Dermis microvascular lymphatic vessel endothelial cell (primary cell): ENCODE data around the gene KIF26B. TPM values are rescaled to one million over a fixed set of nuclear protein-coding genes. Genes with fewer than 3 reads are reported as not detected.

Experiments used
- DNase-seq, 2 donors: peaks; one replicate each; pipeline versions ENCODE4 v3.0.0 to v3.0.0-alpha.2; 2010; ENCODE audit warnings: low read depth in 2 of 2
- total RNA-seq: library from RNA; depleted of rRNA; stranded (reverse); fragments of >200 nt; gene quantifications from 2 replicates; pipeline ENCODE4 v1.2.1, GENCODE V29; 2014

Gene KIF26B
- total RNA-seq, 1 donor from 2014 or later, result 1.3 TPM

DNA sequence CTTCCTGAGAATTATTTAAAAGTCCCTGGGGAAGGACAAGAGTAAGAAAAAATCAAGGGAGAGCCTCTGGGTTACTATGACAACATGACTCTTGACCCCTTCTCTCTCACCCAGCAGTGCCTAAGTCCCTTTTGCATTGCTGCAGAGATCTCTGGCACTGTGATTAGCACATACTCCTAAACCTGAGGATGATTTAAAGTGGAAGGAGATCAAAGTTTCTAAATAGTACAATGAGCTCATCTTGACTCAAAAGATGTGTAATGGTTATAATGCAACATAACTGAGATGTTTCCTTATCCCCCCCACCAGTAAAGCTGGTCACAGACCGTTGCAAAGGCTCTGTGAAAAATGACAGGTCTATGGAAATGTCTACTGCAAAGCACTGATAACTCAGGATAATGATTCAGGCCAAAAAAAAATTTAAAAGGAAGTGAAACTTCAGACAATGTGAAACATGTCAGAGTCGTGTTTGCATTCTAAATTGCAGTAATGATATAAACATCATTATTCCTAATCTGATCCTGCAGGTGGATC, 519.2 kb downstream of the KIF26B start:
- no peak for DNase-seq

DNA sequence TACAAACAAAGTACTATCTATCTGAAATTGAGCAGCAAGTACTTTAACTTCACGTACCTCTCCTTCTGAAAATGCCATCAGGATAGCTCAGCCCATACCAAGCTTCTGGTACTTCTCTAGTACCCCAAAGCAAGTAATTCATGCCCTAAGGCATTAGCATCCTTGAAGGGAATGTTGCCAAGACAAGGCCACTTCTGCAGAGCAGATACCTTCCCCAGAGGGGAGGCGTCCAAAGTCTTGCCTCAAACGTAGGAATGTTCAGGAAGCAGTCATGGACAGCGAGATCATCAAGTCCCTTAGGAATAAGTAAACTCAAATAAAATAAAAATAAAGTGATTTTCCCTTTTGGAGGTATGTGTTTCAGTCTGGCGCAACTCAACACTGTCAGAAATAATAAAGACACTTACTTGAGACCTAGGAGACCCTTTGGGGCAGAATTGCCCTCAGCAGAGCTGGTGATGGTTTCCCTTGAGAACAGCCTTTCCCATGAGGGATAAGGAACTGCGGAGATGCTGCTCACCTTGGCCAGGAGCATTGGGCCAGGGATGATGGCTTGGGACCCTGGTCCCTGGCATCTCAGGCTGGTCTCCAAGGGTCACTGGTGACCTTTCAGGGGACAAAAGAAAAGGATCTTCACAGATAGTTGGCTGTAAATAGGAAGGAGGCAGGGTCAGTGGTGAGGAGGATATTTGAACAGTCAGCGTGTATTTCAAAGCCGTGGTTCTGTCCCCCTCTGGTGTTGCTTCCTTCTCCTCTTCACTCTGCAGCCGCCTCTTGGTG, 522.9 kb downstream of the KIF26B start:
- DNase-seq, result no peak

DNA sequence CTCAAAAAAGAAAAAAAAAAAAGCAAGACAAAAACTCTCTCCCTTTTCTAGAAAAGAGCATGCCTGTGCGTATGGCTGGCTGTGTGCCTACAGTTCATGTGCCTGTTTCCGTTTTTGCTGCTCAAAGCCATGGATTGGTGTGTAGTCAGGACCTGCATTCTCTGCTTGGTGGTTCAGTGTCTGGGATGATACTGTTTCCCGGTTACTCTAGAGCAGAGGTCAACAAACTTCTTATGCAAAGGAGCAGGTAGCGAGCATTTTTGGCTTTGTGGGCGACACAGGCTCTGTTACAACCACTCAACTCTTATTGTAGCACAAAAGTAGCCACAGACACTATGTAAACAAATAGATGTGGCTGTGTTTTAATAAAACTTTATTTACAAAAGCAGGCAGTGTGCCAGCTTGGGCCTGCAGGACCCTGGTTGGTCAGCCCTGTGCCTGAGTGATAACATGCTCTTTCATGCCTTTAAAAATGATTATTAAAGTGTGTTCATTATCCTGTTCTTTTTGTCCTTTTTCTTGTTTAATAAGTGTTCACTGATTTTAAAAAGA, 524.2 kb downstream of the KIF26B start:
- no peak for DNase-seq

DNA sequence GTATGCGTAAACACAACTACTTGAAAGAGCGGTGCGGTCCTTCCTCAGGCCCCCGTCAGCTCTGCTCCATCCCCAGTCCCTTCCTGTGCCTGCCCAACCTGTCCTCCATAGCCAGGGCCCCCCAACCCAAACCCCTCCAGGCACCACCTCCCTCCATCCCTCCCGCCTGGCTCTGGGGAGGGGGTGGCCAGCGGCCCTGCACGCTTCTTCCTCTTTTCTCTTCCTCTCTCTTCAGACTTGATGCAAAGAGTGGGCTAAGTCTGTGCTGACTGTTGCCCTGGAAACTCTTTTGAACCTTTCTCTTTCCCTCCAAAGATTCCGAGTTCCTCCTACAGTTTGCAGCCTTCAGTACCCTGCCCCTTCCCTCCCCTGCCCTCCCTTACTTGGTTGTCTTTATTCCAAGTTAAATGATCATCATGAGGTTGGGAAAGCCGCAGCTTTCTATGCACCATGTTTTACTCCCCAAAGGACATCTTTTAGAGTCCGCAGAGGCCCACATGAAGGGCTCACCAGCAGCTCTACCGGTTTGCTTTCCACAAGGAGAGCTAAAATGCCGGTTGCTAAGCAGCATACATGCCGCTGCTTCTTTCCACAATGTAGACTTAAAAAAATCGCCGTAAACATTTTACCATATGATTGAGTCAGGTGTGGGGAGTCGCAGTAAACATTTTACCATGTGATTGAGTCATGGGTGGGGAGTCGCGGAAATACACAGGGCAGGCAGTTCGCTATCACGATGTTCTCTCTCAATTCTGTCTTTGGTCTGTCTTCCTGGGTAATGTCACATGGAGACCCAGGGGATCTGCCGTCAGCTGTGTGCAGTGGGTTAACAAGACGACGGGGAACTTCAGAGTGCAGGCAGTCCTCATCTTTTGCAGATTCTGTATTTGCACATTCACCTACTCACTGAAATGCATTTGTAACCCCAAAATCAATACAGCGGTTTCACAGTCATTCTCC, 525.3 kb downstream of the KIF26B start:
- DNase-seq, result no peak

DNA sequence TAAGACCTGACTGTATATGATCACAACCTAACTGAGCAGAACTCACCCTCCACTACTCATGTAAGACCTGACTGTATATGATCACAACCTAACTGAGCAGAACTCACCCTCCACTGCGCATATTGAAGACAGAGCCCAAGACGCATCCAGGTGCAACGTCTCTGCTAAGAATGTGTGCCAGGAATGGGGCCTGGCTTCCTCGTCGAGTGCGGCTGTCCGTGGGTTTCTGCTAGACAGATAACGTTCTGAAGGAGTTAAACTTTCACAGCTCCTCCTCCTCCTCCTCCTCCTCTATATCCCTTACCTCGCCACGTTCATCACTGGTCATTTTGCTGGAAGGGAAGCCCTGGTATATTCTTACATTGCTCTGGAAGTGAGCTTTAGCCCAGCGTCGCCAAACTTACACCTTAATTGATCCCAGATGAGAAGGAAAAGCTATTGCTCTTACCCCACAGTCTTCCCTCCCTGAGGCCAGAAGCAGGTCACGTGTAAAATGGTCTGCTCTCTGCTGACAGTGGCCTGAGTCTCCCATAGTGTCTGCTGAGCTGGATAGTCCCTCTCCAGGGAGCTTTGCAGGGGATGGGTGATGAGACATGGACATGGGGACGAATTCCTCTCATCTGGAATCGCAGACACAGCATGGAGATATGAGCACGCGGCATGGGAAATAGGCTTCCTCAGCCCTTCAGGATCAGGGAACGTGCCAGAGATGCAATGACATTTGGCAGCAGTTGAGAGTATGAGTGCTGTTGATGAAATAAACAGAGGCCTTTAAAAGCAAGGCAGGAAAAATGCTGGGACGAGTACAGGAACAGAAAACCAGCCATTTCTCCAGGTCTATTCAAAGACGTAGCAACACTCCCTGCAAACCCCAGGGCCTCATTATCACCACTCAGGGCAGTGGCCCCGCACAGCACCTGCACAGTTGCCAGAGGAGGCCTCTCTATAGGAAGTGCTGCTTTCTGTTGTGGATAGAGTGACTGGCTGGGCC, 528.1 kb downstream of the KIF26B start:
- no peak for DNase-seq

DNA sequence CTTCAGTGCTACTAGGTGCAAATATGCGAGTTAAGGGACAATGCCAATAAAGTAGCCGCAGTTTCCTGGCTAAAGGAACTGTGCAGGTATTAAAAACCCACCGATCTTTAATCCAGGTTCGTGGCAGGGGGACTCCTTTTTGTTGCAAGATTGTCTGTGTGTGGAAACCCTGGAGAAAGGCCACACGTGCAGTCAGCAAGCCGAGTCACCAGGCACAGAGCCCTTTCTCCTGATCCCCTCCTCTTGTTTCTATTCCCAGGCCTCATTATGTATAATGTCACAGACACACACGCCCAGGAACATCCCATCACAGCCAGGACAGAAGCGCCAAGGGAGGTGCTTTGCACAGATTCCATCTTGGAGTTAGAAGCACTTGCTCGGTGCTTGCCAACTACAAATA, 528.9 kb downstream of the KIF26B start:
- no peak for DNase-seq

DNA sequence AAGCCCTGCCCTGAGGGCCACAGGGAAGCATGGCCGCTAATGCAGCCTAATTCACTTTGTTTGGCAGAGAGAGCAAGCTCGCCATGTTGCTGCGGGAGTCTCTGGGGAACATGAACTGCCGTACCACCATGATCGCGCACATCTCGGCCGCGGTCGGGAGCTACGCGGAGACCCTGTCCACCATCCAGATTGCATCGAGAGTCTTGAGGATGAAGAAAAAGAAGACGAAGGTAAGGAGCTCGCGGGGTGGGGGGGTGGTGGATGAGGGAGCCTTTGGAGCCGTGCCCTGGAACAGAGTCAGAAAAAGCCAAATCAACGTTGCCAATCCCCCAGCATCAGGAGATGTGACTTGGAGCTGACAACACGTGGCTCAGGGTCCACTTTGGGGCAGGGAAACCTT, 529.4 kb downstream of the KIF26B start:
- DNase-seq, result no peak

DNA sequence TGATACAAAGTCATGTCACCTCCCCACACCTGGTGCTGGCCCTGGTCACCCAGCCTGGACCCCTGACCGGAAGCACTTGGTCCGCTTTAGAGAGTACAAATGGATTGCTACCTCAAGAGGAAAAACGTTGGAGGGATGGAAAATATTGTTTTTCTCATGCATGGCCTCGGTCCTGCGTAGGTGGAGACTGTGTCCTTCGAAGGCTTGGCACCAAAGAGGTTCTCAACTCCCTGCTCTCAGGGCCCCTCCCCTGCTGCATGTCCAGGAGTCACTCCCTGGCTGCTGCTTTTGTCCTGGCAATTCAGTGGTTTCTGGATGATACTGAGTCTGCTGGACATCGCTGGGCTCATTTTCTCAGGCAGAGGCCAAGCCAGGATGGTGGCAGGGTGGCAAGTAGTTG, 529.8 kb downstream of the KIF26B start:
- DNase-seq, result no peak

DNA sequence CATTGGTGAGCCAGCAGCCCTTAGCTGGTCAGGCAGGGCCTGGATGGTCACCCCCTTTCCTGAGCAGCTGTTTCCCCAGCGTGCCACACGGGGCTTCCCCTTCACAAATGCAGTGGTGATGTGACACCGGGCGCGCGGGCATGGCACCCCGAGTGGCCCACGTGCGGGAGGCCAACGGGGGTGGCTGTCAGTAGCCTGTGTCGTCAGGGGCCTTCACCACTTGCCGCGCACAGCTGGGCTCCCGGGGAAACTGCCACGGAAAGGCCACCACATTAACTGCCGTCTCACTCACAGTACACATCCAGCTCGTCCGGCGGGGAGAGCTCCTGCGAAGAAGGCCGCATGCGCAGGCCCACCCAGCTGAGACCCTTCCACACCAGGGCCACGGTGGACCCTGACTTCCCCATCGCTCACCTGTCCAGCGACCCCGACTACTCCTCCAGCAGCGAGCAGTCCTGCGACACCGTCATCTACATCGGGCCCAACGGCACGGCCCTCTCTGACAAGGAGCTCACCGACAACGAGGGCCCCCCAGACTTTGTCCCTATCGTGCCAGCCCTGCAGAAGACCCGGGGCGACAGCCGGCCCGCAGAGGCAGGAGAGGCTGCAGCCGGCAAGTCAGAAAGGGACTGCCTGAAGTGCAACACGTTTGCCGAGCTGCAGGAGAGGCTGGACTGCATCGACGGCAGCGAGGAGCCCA, 530.5 kb downstream of the KIF26B start:
- no peak for DNase-seq

DNA sequence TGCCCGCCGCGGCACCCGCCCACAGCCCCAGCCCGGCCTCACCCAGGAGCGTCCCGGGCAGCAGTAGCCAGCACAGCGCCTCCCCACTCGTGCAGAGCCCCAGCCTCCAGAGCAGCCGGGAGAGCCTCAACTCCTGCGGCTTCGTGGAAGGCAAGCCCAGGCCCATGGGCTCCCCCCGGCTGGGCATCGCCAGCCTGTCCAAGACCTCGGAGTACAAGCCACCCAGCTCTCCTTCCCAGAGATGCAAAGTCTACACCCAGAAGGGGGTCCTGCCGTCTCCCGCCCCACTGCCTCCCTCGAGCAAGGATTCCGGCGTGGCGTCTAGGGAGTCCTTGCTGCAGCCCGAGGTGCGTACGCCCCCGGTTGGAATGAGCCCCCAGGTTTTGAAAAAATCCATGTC, 531.2 kb downstream of the KIF26B start:
- no peak for DNase-seq

DNA sequence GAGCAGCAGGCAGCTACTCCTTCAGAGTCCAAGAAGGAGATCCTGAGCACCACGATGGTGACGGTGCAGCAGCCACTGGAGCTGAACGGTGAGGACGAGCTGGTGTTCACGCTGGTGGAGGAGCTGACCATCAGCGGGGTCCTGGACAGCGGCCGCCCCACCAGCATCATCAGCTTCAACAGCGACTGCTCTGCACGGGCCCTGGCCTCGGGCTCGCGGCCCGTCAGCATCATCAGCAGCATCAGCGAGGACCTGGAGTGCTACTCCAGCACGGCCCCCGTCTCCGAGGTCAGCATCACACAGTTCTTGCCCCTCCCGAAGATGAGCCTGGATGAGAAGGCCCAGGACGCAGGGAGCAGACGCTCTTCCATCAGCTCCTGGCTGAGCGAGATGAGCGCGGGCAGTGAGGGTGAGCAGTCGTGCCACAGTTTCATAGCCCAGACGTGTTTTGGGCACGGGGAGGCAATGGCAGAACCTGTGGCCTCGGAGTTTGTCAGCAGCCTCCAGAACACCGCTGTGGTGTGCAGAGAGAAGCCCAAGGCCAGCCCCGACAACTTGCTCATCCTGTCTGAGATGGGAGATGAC, 531.8 kb downstream of the KIF26B start:
- no peak for DNase-seq

DNA sequence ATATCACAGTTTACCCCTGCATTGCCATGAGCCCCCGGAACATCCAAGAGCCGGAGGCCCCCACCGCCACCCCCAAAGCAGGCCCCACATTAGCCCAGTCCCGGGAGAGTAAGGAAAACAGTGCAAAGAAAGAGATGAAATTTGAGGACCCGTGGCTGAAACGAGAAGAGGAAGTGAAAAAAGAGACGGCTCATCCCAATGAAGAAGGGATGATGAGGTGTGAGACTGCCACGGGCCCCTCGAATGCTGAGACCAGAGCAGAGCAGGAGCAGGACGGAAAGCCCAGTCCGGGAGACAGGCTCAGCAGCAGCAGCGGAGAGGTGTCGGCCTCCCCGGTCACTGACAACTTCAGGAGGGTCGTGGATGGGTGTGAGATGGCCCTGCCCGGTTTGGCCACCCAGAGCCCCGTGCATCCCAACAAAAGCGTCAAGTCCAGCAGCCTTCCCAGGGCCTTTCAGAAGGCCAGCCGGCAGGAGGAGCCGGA, 532.4 kb downstream of the KIF26B start:
- no peak for DNase-seq

DNA sequence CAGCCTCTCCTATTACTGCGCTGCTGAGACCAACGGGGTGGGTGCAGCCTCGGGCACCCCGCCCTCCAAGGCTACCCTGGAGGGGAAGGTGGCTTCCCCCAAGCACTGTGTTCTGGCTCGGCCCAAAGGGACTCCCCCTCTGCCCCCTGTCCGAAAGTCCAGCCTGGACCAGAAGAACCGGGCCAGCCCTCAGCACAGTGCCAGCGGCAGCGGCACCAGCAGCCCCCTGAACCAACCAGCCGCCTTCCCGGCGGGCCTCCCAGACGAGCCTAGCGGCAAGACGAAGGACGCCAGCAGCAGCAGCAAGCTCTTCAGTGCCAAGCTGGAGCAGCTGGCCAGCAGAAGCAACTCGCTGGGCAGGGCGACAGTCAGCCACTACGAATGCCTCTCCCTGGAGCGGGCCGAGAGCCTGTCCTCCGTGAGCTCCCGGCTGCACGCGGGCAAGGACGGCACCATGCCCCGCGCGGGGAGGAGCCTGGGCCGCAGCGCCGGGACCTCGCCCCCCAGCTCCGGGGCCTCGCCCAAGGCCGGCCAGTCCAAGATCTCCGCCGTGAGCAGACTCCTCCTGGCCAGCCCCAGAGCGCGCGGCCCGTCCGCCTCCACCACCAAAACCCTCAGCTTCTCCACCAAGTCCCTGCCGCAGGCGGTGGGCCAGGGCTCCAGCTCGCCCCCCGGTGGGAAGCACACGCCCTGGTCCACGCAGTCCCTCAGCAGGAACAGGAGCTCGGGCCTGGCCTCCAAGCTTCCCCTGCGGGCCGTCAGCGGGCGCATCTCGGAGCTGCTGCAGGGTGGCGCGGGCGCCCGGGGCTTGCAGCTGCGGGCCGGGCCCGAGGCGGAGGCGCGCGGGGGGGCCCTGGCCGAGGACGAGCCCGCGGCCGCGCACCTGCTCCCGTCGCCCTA, 533.1 kb downstream of the KIF26B start:
- DNase-seq, result no peak

DNA sequence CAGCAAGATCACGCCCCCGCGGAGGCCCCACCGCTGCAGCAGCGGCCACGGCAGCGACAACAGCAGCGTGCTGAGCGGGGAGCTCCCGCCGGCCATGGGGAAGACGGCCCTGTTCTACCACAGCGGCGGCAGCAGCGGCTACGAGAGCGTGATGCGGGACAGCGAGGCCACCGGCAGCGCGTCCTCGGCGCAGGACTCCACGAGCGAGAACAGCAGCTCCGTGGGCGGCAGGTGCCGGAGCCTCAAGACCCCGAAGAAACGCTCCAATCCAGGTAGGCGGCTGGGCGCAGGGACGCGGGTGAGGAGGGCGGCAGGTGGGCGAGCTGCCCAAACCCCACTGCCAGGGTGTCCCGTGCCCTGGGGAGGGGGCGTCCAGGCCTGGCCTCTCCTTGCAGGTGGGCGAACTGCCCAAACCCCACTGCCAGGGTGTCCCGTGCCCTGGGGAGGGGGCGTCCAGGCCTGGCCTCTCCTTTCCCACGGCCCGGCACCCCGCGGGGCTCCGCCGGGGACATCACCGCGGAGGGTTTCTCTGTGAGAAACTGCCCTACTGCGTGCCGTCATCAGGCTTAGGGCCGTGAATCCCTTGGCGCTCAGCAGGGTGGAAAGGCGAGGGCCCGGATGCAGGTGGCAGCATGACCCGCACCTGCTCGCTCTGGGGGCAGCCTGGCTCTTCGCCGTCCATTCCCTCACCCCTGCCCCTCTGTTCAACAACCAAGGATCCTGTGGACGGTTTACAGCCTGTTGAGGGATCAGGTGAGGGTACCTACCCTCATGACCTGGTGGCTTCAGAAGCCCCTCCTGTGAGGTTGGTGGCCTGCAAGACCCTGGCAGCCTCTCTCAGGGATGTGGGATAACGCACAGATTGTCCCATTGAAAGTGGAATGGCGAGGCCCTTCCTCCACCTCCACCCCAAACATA, 534.0 kb downstream of the KIF26B start:
- no peak for DNase-seq

DNA sequence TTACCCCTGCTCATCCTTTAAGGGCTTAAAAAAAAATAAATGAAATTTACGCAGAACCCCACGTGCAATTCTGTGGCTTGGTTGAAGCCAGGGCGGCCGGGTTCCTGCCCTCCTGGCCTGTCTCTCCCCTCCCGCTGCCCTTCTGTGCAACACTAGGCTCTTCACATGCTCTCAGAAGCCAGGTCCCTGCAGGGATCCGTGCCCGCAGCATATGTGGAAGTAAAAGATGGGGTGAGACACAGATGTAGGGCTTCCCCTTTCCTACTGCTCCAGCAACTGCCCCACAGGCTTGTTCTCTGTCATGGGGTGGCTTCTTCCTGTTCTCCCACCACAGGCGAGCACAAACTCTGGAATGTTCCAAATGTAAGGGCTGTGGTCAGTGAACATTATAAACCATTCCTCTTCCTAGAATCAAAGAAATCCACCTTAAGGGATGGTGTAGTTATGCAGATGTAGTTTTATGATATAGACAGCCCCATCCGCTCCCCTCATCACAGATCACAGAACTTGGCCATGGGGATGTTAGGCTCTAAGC, 535.4 kb downstream of the KIF26B start:
- no peak for DNase-seq

DNA sequence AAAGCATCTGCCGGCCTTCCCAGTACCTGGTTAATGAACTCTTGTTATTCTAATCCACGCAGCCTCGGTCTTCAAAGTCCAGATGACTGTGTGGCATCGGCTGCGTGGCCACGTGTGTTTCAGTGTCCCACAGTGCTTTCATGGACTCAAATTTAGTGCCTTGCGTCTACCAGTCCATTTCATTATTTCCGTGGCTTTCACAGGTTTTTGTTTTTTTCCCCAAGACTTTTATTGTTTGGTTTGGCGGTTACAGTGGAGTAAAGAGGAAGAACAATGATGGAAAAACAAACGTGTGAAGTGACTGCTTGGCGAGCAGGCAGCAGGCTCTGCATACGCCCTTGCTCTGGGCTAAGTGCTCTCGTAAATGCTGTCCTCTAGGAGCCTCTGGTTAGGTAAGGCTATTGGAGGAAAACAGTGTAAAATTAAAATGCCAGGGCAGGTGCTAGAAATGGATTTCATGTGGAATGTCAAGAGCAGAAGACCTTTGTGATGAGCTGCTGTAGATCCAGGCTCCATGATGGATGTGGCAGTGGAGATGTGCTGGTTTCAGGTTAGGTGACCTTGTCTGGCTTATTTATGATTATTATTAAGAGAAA, 536.3 kb downstream of the KIF26B start:
- DNase-seq, result peak; percentile 60 to 72

DNA sequence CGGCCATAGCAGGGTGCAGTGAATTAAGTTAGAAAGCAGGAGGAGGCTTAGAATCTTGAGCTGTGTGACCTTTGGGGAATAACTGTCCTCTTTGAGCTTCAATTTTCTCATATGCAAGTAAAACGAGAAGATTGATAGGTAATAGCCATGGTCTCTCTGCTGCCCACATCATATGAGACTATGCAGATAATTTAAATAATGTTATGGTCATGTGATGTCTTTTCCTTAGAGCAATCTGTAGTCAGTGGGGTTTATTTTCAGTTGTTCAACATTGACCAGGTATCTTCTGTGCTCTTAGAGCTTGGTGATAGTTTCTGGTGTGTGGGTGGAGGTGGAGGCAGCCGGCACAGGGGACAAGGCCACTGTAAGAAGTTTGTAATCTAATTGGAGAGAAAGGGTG, 537.1 kb downstream of the KIF26B start:
- DNase-seq, result no peak
